ENCODE measurements around the gene IFT81. TPM values are rescaled to one million over a fixed set of nuclear protein-coding genes. Genes with fewer than 3 reads are reported as not detected.
"Not testable (repeated sequence)": the region's sequence is repeated elsewhere in the genome, so short reads cannot be mapped to it uniquely, and the experiment has no call there.

IFT81 gene
- 1 to 10 TPM; 1.4 to 2.2 TPM for total RNA-seq

GRCh38 chr12:110124269-110124995 is at the start of gene IFT81:
Gene IFT81 (plus strand): TSS chr12:110124357. CDS start chr12:110127381, 3,024 bp downstream.
- CTCF ChIA-PET, result interaction anchor here (0.7 to 2.0 kb wide), 4 partner anchors 10 to 307 kb away, joined by 3 to 5 read pairs (median 4); no protein-coding TSS in a partner anchor
- ATAC-seq (peak; percentile 93), DNase-seq (peak; percentile 96)
- Mint-ChIP-seq H3K4me1 (peaks cover 7% of the 10 kb centered on the region), H3K27ac (peak within 1 kb of the TSS; percentile 61), H3K27me3 (peaks cover 25% of the 10 kb centered on the region), H3K36me3 (no peaks in the 10 kb centered on the region), H3K9me3 (ENCODE audit: low read depth) (no peaks in the 10 kb centered on the region), H3K4me3 (peak within 1 kb of the TSS; percentile 82)

DNA sequence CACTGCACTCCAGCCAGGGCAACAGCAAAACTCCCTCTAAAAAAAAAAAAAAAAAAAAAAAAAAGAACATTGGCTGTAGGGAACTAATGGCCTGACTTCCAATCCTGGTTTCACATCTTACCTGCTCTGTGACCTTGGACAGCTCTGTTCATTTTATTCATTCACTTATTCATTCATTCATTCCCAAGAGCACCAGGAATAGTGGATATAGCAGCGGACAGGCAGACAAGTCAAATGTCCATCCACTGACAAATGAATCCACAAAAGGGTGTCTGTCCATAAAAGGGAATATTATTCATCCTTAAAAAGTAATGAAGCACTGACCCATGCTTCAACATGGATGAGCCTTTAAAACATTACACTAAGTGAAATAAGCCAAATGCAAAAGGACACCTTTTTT is 48.3 kb upstream of the IFT81 start:
- H3K4me1 Mint-ChIP-seq, result peaks cover 53% of the 10 kb centered on the region
- H3K9me3 Mint-ChIP-seq (ENCODE audit: low read depth), result no peaks in the 10 kb centered on the region
- DNase-seq (no peak), ATAC-seq (no peak)
- H3K27ac Mint-ChIP-seq, result no peak overlapping the region
- H3K36me3 Mint-ChIP-seq, result peaks cover 10% of the 10 kb centered on the region
- H3K27me3 Mint-ChIP-seq, result no peaks in the 10 kb centered on the region
- H3K4me3 Mint-ChIP-seq, result no peak overlapping the region
- CTCF ChIA-PET, result no interaction called here

- peaks cover 5% of the 10 kb centered on the region for H3K36me3 Mint-ChIP-seq
- ATAC-seq (no peak), DNase-seq (no peak)
- no peaks in the 10 kb centered on the region for H3K9me3 Mint-ChIP-seq (ENCODE audit: low read depth)
- no peaks in the 10 kb centered on the region for H3K27me3 Mint-ChIP-seq
- CTCF ChIA-PET, result interaction anchor here (0.6 kb wide), 1 partner anchor 21 kb away, joined by 3 read pairs; no protein-coding TSS in a partner anchor
- peaks cover 42% of the 10 kb centered on the region for H3K4me1 Mint-ChIP-seq
- no peak overlapping the region for H3K4me3 Mint-ChIP-seq
- H3K27ac Mint-ChIP-seq, result no peak overlapping the region
Observed at GRCh38 chr12:110077800-110078199, 46.4 kb upstream of the IFT81 start.

GRCh38 chr12:110079477-110080400 is 44.4 kb upstream of the IFT81 start:
- CTCF ChIA-PET, result interaction anchor here (0.6 to 1.0 kb wide), 5 partner anchors 10 to 352 kb away, joined by 3 to 4 read pairs (median 3); no protein-coding TSS in a partner anchor

GRCh38 chr12:110080410-110080809 is 43.7 kb upstream of the IFT81 start:
- Mint-ChIP-seq H3K27me3 (no peaks in the 10 kb centered on the region), H3K36me3 (peaks cover 5% of the 10 kb centered on the region), H3K4me1 (peaks cover 33% of the 10 kb centered on the region), H3K4me3 (no peak overlapping the region), H3K27ac (peak overlapping the region; percentile 99), H3K9me3 (ENCODE audit: low read depth) (no peaks in the 10 kb centered on the region)
- ATAC-seq, result no peak
- no peak for DNase-seq
- CTCF ChIA-PET, result interaction anchor here (1.0 kb wide), 2 partner anchors 9 to 183 kb away, joined by 3 read pairs; no protein-coding TSS in a partner anchor

More at GRCh38 chr12:110079477-110080400, 44.4 kb upstream of the IFT81 start:
- H3K27ac Mint-ChIP-seq, result peak overlapping the region; percentile 99
- H3K27me3 Mint-ChIP-seq, result no peaks in the 10 kb centered on the region
- peaks cover 33% of the 10 kb centered on the region for H3K4me1 Mint-ChIP-seq
- peak; percentile 92 for ATAC-seq
- H3K36me3 Mint-ChIP-seq, result peaks cover 5% of the 10 kb centered on the region
- H3K9me3 Mint-ChIP-seq (ENCODE audit: low read depth), result no peaks in the 10 kb centered on the region
- peak; percentile 91 for DNase-seq
- peak overlapping the region; percentile 73 for H3K4me3 Mint-ChIP-seq

DNA sequence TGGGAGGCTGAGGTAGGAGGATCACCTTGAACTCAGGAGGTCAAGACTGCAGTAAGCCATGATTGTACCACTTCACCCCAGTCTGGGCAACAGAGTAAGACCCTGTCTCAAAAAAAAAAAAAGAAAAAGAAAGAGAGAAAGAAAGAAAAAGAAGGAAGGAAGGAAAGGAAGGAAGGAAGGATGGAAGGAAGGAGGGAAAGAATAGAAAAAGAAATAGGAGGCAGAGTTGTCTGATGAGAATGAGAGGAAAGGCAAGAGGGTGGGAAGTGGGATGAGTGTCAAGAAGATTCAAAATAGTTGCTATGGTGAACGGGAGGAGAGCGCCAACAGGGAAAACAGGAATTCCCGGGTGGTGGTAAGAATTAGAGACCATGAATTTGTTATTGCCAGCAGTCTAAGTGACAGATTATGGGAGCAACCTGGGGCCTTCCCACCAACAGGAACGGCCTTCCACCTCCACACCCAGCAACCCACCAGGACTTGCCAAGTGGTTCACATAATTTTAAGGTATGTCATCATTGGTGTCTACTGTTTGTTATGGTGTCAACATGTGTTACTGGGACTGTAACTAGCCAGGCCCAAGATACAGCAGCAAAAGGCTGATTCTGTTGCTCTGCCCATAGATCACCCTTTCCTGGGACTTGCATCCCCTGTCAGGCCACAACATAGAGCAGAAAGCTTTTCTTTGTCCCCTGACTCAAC is 39.7 kb upstream of the IFT81 start:
- Mint-ChIP-seq H3K9me3 (ENCODE audit: low read depth) (no peaks in the 10 kb centered on the region), H3K27ac (no peak overlapping the region), H3K27me3 (peaks cover 4% of the 10 kb centered on the region), H3K36me3 (peaks cover 3% of the 10 kb centered on the region), H3K4me1 (peaks cover 14% of the 10 kb centered on the region), H3K4me3 (no peak overlapping the region)
- ATAC-seq (no peak), DNase-seq (no peak)
- CTCF ChIA-PET, result no interaction called here

DNA sequence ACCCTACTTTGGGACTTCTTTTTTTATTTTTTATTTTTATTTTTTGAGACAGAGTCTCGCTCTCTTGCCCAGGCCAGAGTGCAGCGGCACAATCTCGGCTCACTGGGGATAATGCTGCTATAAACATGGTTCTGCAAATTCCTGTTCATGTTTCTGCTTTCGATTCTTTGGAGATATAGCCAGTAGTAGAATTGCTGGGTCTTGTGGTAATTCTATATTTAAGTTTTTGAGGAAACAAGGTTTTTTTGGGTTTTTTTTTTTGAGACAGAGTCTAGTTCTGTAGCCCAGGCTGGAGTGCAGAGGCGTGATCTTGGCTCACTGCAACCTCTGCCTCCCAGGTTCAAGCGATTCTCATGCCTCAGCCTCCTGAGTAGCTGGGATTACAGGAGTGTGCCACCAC is 35.9 kb upstream of the IFT81 start:
- not testable (repeated sequence) for DNase-seq; H3K4me3 Mint-ChIP-seq; H3K27ac Mint-ChIP-seq; ATAC-seq; H3K4me1 Mint-ChIP-seq; H3K9me3 Mint-ChIP-seq (ENCODE audit: low read depth); H3K36me3 Mint-ChIP-seq
- CTCF ChIA-PET, result interaction anchor here (0.7 kb wide), 1 partner anchor 343 kb away, joined by 3 read pairs; no protein-coding TSS in a partner anchor
- peaks cover 21% of the 10 kb centered on the region for H3K27me3 Mint-ChIP-seq

DNA sequence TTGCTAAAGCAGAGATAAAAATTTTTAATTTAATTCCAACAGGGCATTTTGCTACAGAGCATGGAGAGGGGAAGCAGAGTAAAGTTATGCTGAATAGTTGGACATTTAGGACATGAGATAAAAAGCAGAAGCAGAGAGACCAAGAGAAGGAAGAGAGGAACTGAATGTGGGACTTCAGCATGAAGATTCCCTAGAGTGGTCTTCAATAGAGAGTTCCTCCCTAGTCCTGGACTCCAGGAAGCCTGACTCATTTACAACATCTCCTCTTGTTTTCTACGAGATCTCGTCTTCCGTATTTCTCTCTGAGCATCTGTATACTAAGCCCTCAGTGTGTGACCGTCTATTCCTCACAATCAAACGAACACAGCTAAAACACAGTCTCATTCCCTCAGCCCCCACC is 35.2 kb upstream of the IFT81 start:
- Mint-ChIP-seq H3K36me3 (no peaks in the 10 kb centered on the region), H3K27ac (no peak overlapping the region), H3K4me3 (no peak overlapping the region), H3K9me3 (ENCODE audit: low read depth) (no peaks in the 10 kb centered on the region), H3K4me1 (no peaks in the 10 kb centered on the region), H3K27me3 (peaks cover 21% of the 10 kb centered on the region)
- CTCF ChIA-PET, result interaction anchor here (1.3 kb wide), 1 partner anchor 27 kb away, joined by 3 read pairs; no protein-coding TSS in a partner anchor
- DNase-seq (no peak), ATAC-seq (no peak)

- Mint-ChIP-seq H3K4me3 (no peak overlapping the region), H3K9me3 (ENCODE audit: low read depth) (no peaks in the 10 kb centered on the region), H3K27ac (no peak overlapping the region), H3K36me3 (no peaks in the 10 kb centered on the region), H3K27me3 (peaks cover 25% of the 10 kb centered on the region), H3K4me1 (no peaks in the 10 kb centered on the region)
- CTCF ChIA-PET, result interaction anchor here (1.0 to 3.0 kb wide), 4 partner anchors 9 to 26 kb away, joined by 3 to 19 read pairs (median 4); no protein-coding TSS in a partner anchor
- DNase-seq (no peak), ATAC-seq (no peak)
Observed at GRCh38 chr12:110090266-110091135, 33.7 kb upstream of the IFT81 start.

DNA sequence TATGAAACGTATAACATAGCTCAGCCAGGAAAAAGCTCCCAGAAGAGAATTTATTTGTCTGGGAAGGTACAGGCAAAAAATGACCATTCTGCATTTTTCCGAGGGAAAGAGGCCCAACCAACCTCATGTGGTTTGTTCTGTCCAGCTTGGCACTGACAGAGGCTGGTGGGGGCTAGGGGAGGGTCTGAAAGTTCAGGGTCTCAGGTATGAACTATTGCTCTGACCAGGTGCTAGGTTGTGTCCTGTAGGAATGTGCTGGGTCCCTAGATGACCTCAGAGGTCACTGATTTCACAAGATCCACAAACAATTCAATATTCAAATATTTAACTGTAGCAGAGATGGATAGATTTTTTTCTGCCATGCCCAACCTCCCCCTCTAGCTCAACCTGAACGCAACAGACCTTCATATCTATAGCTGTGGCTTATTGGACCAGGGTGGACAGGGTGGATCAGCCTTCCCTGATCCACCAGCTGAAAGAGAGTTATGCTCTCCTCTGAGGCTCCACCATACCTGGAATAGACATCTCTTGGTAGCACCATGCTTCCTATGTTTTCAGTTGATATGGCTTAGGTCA is 32.9 kb upstream of the IFT81 start:
- no peak for ATAC-seq

DNA sequence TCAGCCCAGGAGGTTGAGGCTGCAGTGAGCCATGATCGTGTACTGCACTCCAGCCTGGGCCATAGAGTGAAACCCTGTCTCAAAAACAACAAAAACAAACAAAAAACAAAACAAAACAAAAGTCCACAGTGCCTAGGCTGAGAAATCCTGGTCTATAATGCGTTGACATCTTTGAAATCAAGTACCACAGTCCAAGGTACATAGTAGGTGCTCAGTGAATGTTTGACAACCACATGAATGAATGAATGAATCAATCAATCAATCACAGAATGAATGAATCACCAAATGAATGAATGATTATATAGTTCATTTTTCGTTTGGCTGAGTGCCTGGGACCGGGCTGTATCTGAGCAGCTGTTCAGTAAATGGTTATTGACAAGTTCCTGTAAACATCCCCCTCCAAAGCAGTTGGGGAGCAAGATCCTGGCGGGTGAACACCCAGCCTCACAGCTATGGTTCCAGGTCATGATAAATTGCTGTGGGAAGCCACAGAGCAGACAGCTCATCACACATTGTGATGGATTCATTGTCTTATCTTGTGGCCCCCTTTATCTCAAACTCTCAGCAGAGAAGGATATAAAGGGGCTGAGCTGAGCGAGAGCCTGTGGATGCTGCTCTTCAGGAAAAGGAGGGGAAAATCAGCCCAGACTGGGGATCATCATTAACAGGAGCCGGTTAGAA is 30.4 kb upstream of the IFT81 start:
- CTCF ChIA-PET, result interaction anchor here (1.1 to 1.6 kb wide), 2 partner anchors 9 to 12 kb away, joined by 3 read pairs; no protein-coding TSS in a partner anchor
- Mint-ChIP-seq H3K4me1 (no peaks in the 10 kb centered on the region), H3K9me3 (ENCODE audit: low read depth) (no peaks in the 10 kb centered on the region), H3K27ac (no peak overlapping the region), H3K27me3 (peaks cover 21% of the 10 kb centered on the region), H3K36me3 (no peaks in the 10 kb centered on the region), H3K4me3 (no peak overlapping the region)
- ATAC-seq, result no peak
- DNase-seq, result no peak

More for the DNA sequence above, 32.9 kb upstream of the IFT81 start:
- Mint-ChIP-seq H3K27me3 (peaks cover 25% of the 10 kb centered on the region), H3K36me3 (no peaks in the 10 kb centered on the region), H3K4me1 (no peaks in the 10 kb centered on the region), H3K27ac (no peak overlapping the region), H3K9me3 (ENCODE audit: low read depth) (no peaks in the 10 kb centered on the region), H3K4me3 (no peak overlapping the region)
- DNase-seq, result no peak
- CTCF ChIA-PET, result interaction anchor here (3.0 kb wide), 1 partner anchor 8 kb away, joined by 19 read pairs; no protein-coding TSS in a partner anchor

Data from activated CD8-positive, alpha-beta memory T cell treated with anti-CD3 and anti-CD28 coated beads, Interleukin-2, amount 10 ng/mL, durations not matched to agents 7 days and 5 days (primary cell).